Left cardiac atrium (tissue), 4 donors: Measurements from ENCODE around the gene PLCB1. TPM values are rescaled to one million over a fixed set of nuclear protein-coding genes. Genes with fewer than 3 reads are reported as not detected.

Experiments used
- ATAC-seq, 2 donors: fragments of 200-7000 bp; cut with Tn5 transposase; one replicate each; pipeline ENCODE4 v1.9.1; 2020; ENCODE audit warnings: mild to moderate bottlenecking in 2 of 2, moderate library complexity in 2 of 2
- DNase-seq: peaks from one replicate; pipeline ENCODE4 v3.0.0-alpha.2; 2020
- intact Hi-C, 2 donors: fragments of 100-400 bp; cut with DNase I; formaldehyde crosslinking; loops; one replicate each; pipeline versions ENCODE4 v1.14.1 to v1.15.1; 2022 to 2023
- total RNA-seq, 2 donors: library from RNA; stranded (reverse); fragmentation: NEBNext Ultra II Directional; extraction: Animal tissue kit (Norgen Biotek cat#: 25700); gene quantifications; one replicate each; pipeline ENCODE4 v1.2.1, GENCODE V29; 2021
- donor health status: DM: no; HTN: yes; CAD: no.
- donor health status: DM: no; HTN: yes; CAD: no; lungs with severe emphysema.
- donor health status: DM: yes; HTN: yes; CAD: no.
- donor health status: Dilated cardiomyopathy.

PLCB1 gene
- total RNA-seq, 2 donors from 2014 or later, result 25.9 to 27.1 TPM

DNA sequence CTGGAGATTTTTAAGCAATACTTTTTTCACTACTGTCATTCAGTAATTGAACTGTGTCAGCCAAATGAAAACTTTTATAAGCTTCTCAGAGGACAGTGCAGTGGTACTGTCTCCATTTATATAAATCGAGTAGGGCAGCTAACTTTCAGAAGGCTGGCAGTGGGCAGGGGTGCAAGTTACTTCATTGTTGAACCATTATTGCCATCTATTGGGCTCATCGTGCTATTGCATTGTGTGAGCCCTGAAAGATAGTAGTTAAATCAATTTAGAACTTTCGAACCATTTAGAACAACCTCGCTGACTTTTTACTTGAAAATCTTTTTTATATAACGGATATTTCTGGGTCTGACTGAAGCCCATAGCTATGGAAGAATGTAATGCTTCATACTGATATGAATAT lies 589.0 kb downstream of the PLCB1 start:
- intact Hi-C loops, result loop anchor here (2.0 to 10.0 kb wide), 5 partner anchors 196 to 784 kb away; no protein-coding TSS in a partner anchor
- DNase-seq (peak; percentile 40), ATAC-seq (peak; percentile 85 to 87)

- DNase-seq (no peak), ATAC-seq (peak; percentile 76 to 84)
- intact Hi-C loops, result loop anchor here (5.0 to 10.0 kb wide), 2 partner anchors 198 to 680 kb away; no protein-coding TSS in a partner anchor
Measured at GRCh38 chr20:8722277-8722928, 590.3 kb downstream of the PLCB1 start.

DNA sequence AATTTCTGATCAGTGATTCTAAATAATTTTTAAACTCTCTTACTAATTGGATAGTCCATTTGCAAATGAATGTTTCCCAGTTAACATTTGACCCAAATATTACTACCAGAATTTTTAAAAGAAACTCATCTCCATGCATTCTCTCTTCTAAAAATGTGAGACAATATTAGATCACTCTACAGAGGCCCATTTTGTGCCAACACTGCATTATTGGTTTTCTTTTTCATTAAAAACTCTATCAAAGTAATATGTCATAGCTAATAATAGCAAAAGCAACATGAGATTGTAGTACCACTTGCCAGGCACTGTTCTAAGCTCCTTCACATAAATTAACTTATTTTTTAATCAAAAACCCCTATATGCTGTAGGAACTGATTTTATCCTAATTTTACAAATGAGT lies 591.2 kb downstream of the PLCB1 start:
- DNase-seq, result no peak
- ATAC-seq, result no peak
- intact Hi-C loops, result loop anchor here (5.0 to 10.0 kb wide), 2 partner anchors 198 to 681 kb away; no protein-coding TSS in a partner anchor

- DNase-seq, result no peak
- no peak for ATAC-seq
- intact Hi-C loops, result loop anchor here (5.0 to 10.0 kb wide), 2 partner anchors 200 to 683 kb away; no protein-coding TSS in a partner anchor
Measured at GRCh38 chr20:8724884-8725283, 592.8 kb downstream of the PLCB1 start.

GRCh38 chr20:8726460-8726859 lies 594.4 kb downstream of the PLCB1 start:
- intact Hi-C loops, result loop anchor here in 1 of 2 donors (10.0 kb wide), 1 partner anchor 202 kb away; no protein-coding TSS in a partner anchor
- DNase-seq (no peak), ATAC-seq (no peak)

- intact Hi-C loops, result no loop called here
- ATAC-seq (no peak), DNase-seq (no peak)
Measured at GRCh38 chr20:8735014-8735413, 602.9 kb downstream of the PLCB1 start.

- ATAC-seq, result no peak
- DNase-seq, result no peak
- intact Hi-C loops, result no loop called here
Measured at GRCh38 chr20:8735674-8736073, 603.6 kb downstream of the PLCB1 start.

DNA sequence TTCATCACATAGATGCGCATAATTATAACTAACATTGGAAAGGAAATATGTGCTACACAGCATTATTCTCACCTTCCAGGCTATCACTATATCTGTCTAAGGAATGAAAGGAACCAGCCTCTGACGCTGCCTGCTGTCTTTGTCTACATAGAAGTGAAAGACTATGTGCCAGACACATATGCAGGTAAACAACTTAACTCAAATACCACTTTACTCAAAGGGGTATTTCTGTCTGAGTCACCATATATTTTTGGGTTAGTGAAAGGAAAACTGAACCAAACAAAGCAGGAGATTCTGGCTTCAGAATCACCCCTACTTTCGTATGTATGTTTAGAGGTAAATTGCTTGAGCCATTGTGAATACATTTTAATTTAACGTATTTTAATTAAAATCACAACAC lies 608.2 kb downstream of the PLCB1 start:
- ATAC-seq (no peak), DNase-seq (no peak)
- intact Hi-C loops, result no loop called here

DNA sequence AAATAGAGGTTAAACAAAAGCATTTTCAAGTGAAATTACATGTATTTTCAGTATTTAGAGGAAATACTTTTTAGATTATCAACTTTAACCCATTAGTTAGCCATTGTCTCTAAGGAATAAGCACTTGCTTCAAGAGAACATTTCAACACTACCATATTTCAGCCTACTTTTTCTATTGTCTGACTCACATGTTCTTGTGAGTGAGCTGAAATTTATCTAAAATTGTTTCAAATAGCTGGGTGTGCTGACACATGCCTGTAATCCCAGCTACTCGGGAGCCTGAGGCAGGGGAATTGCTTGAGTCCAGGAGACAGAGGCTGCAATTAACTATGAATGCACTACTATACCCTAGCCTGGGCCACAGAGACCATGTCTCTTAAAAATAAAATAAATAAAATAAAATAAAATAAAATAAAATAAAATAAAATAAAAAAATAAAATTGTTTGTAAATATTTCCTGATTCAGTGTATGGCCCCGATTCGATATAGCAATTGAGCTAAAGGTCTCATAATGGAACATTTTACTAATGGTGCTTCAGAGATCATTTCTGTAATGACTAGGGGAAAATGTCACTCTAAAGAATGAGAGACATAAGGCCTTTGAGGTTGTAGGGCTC lies 612.3 kb downstream of the PLCB1 start:
- DNase-seq (no peak), ATAC-seq (no peak)
- intact Hi-C loops, result no loop called here

- ATAC-seq (no peak), DNase-seq (no peak)
- intact Hi-C loops, result no loop called here
Measured at GRCh38 chr20:8749101-8749500, 617.0 kb downstream of the PLCB1 start.

- DNase-seq (no peak), ATAC-seq (no peak)
- intact Hi-C loops, result no loop called here
Measured at GRCh38 chr20:8749986-8750385, 617.9 kb downstream of the PLCB1 start.

- no peak for ATAC-seq
- intact Hi-C loops, result no loop called here
- no peak for DNase-seq
Measured at GRCh38 chr20:8755340-8756118, 623.5 kb downstream of the PLCB1 start.

DNA sequence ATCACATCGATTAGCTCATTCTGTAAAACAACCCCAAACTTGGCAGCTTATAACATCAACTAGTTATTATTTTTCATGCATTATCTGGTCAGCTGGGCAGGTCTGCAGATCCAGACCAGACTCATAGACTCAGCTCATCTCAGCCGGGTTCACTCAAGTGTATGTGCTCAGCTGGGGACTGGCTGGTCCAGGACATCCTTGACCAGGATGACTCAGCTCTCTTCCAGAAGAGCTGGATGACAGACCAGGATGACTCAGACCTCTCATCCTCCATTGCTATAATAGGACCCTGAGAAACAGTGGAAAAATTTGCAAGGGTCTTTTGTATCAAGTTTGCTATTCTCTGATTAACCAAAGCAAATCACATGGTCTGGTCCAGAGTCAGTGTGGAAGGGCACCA lies 624.3 kb downstream of the PLCB1 start:
- DNase-seq, result peak; percentile 33
- intact Hi-C loops, result no loop called here
- peak; percentile 61 to 97 for ATAC-seq

DNA sequence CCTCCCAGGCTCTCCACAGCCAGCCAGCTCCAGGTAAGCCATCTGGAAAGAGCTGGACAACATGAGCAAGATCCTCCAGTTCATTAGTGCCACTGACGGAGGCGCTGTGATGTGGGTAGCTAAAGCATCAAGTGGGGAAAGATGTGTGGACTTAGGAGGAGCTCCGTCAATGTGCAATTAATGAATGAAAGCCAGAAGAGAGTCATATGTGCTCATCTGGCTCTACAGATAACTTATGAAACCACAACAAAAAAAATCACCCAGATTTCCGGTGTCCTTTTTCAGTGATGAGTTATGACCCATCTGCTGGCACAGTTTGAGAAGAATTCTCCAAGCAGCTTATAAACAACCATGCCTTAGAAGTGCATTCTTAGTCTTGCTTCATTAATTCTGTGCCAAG lies 625.1 kb downstream of the PLCB1 start:
- ATAC-seq (no peak), DNase-seq (no peak)
- intact Hi-C loops, result no loop called here

DNA sequence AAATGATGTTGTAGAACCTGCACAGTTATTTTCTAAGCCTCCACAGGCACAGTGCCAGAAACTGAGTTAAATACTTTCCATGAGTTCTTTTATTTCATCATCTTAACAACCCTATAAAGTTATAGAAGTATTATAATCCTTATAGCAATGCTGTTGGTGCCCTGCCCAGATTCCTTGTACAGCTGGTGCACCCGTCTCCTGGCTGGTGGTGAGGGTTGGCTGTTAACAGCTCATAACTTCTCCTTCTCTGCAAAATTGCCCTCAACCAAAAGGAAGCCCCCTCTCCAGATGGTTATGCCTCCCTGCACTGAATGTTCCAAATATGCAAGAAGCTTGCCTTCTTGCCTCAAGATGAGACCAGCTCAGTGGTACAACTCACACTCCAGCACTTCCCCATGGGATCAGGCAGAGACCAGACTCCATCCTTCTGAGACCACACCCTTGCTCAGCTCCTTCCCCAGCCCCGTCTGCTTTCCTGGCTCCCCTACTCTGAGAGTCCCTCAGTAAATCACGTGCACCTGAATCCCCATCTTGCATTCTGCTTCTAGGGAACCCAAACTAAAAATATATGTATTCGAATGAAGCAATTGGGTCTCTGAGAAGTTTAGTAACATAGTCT lies 632.4 kb downstream of the PLCB1 start:
- intact Hi-C loops, result no loop called here
- ATAC-seq, result no peak
- DNase-seq, result no peak

GRCh38 chr20:8766868-8767390 lies 634.9 kb downstream of the PLCB1 start:
- no peak for DNase-seq
- intact Hi-C loops, result no loop called here
- ATAC-seq, result peak in 1 of 2 donors; percentile 38

DNA sequence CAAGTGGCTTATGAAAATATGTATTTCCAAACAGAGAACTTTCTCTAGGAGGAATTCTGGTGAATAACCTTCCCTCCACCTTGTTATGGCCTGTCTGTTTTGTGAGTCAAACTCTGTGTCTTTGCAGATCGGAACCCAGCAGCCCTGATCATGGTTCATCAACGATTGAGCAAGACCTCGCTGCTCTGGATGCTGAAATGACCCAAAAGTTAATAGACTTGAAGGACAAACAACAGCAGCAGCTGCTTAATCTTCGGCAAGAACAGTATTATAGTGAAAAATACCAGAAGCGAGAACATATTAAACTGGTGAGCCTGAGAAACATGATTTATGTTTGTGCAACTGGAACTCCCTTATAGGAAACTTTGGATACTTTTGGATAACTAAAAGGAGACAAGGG lies 642.3 kb downstream of the PLCB1 start:
- intact Hi-C loops, result no loop called here
- ATAC-seq, result no peak
- DNase-seq, result no peak

GRCh38 chr20:8777911-8778310 lies 645.8 kb downstream of the PLCB1 start:
- intact Hi-C loops, result no loop called here
- DNase-seq (no peak), ATAC-seq (no peak)

- DNase-seq (no peak), ATAC-seq (no peak)
- intact Hi-C loops, result no loop called here
Measured at GRCh38 chr20:8778387-8778786, 646.3 kb downstream of the PLCB1 start.
